HepG2 (cell line): ENCODE data around the gene TLR9. TPM values are rescaled to one million over a fixed set of nuclear protein-coding genes. Genes with fewer than 3 reads are reported as not detected.

Experiments used
- ARNTL ChIP-seq: sonication (generic); formaldehyde crosslinking; IDR thresholded peaks from 2 replicates; pipeline ENCODE4 v1.4.0; 2020; ENCODE audit warnings: mild to moderate bottlenecking, missing genetic modification reagents
- ATF7-NPFF ChIP-seq: sonication (generic); formaldehyde crosslinking; IDR thresholded peaks from 2 replicates; pipeline ENCODE4 v1.8.1; 2023; ENCODE audit warnings: mild to moderate bottlenecking, low read depth, missing genetic modification reagents, moderate library complexity
- BORCS8-MEF2B ChIP-seq: sonication (generic); formaldehyde crosslinking; IDR thresholded peaks from 2 replicates; pipeline ENCODE4 v1.8.0; 2022; ENCODE audit warnings: mild to moderate bottlenecking, missing genetic modification reagents
- CREM ChIP-seq, 2 experiments: sonication (generic) in 1 of 2; formaldehyde crosslinking in 1 of 2; IDR thresholded peaks; 2 replicates each; pipeline versions ENCODE4 v1.4.0 to v1.6.1; 2016 to 2020; ENCODE audit warnings: antibody characterized with exemption in 1 of 2, mild to moderate bottlenecking in 1 of 2, missing genetic modification reagents in 1 of 2
- DNMT1 ChIP-seq: sonication (generic); formaldehyde crosslinking; IDR thresholded peaks from 2 replicates; pipeline ENCODE4 v1.5.1; 2020; ENCODE audit warnings: mild to moderate bottlenecking, missing genetic modification reagents
- ERF ChIP-seq: IDR thresholded peaks from 2 replicates; pipeline ENCODE4 v1.6.1; 2018; ENCODE audit warnings: missing biosample characterization, missing genetic modification reagents
- HNRNPLL ChIP-seq: fragments of 200-400 bp; formaldehyde crosslinking; IDR thresholded peaks from 2 replicates; pipeline ENCODE4 v1.6.1; 2017; ENCODE audit warnings: mild to moderate bottlenecking, low read depth, low read length; ENCODE audit not compliant: poor library complexity, severe bottlenecking
- MIER3 ChIP-seq: IDR thresholded peaks from 2 replicates; pipeline ENCODE4 v1.6.1; 2016; ENCODE audit warnings: missing compliant biosample characterization, borderline replicate concordance
- NAIF1 ChIP-seq: sonication (generic); formaldehyde crosslinking; IDR thresholded peaks from 2 replicates; pipeline ENCODE4 v1.5.0; 2020; ENCODE audit warnings: mild to moderate bottlenecking, missing genetic modification reagents, borderline replicate concordance
- NFE2L2 ChIP-seq: fragments of 150-350 bp; IDR thresholded peaks from 2 replicates; pipeline ENCODE4 v1.6.1; 2014; ENCODE audit warnings: low read length
- RBAK ChIP-seq: sonication (generic); formaldehyde crosslinking; IDR thresholded peaks from 2 replicates; pipeline ENCODE4 v1.5.1; 2020; ENCODE audit warnings: mild to moderate bottlenecking, missing genetic modification reagents
- YY1 ChIP-seq: IDR thresholded peaks from 2 replicates; pipeline ENCODE4 v1.6.1; 2011; ENCODE audit warnings: low read length, low read depth, moderate library complexity, mild to moderate bottlenecking; ENCODE audit not compliant: insufficient read depth, insufficient replicate concordance
- ZIK1 ChIP-seq: sonication (generic); formaldehyde crosslinking; IDR thresholded peaks from 2 replicates; pipeline ENCODE4 v1.5.0; 2020; ENCODE audit warnings: mild to moderate bottlenecking, low read depth, missing genetic modification reagents, borderline replicate concordance
- ZKSCAN8 ChIP-seq: IDR thresholded peaks from 2 replicates; pipeline ENCODE4 v1.6.1; 2016; ENCODE audit warnings: borderline replicate concordance, missing genetic modification reagents, missing compliant biosample characterization
- ZNF124 ChIP-seq: sonication (generic); formaldehyde crosslinking; IDR thresholded peaks from 2 replicates; pipeline ENCODE4 v1.4.0; 2020; ENCODE audit warnings: missing genetic modification reagents
- ZNF34 ChIP-seq: sonication (generic); formaldehyde crosslinking; IDR thresholded peaks from 2 replicates; pipeline ENCODE4 v1.4.0; 2020; ENCODE audit warnings: mild to moderate bottlenecking, missing genetic modification reagents, borderline replicate concordance
- ZNF44 ChIP-seq: sonication (generic); formaldehyde crosslinking; IDR thresholded peaks from 2 replicates; pipeline ENCODE4 v1.5.1; 2020; ENCODE audit warnings: mild to moderate bottlenecking, missing genetic modification reagents
- ZNF530 ChIP-seq: sonication (generic); formaldehyde crosslinking; IDR thresholded peaks from 2 replicates; pipeline ENCODE4 v1.5.0; 2020; ENCODE audit warnings: low read depth, mild to moderate bottlenecking, missing genetic modification reagents
- ZNF747 ChIP-seq: sonication (generic); formaldehyde crosslinking; IDR thresholded peaks from 2 replicates; pipeline ENCODE4 v1.8.1; 2023; ENCODE audit warnings: missing genetic modification reagents, mild to moderate bottlenecking, borderline replicate concordance
- ZNF773 ChIP-seq: sonication (generic); formaldehyde crosslinking; IDR thresholded peaks from 2 replicates; pipeline ENCODE4 v1.4.0; 2020; ENCODE audit warnings: missing genetic modification reagents, borderline replicate concordance
- ZSCAN25 ChIP-seq: sonication (generic); formaldehyde crosslinking; IDR thresholded peaks from 2 replicates; pipeline ENCODE4 v1.8.0; 2022; ENCODE audit warnings: mild to moderate bottlenecking, missing genetic modification reagents
- polyA plus RNA-seq, 8 experiments: library from polyadenylated mRNA; depleted of rRNA in 3 of 8; stranded (reverse) in 7 of 8; unstranded in 1 of 8; fragments of >200 nt; fragmentation: Illumina TruSeq in 4 of 8; extraction: Trizol in 4 of 8; gene quantifications; 2 replicates each; pipeline versions ENCODE4 v1.2.1 to v1.2.3, GENCODE V29; 2011 to 2016; ENCODE audit warnings: low read depth in 4 of 8, missing spikeins in 1 of 8, mixed read lengths in 1 of 8; ENCODE audit not compliant: insufficient read depth in 1 of 8
- total RNA-seq, 5 experiments: library from RNA; depleted of rRNA; stranded (reverse); fragments of >200 nt; fragmentation: Illumina TruSeq; extraction: Trizol; gene quantifications; 2 replicates each; pipeline ENCODE4 v1.2.3, GENCODE V29; 2016; ENCODE audit warnings: low read depth in 1 of 5
- TF ChIP-seq, protein P1 (sequence below): sonication (generic); formaldehyde crosslinking; IDR thresholded peaks from 2 replicates; pipeline ENCODE4 v1.8.1; 2023; ENCODE audit warnings: missing genetic modification reagents, mild to moderate bottlenecking, borderline replicate concordance
- TF ChIP-seq, protein P2 (sequence below): sonication (generic); formaldehyde crosslinking; IDR thresholded peaks from 2 replicates; pipeline ENCODE4 v1.8.0; 2022; ENCODE audit warnings: mild to moderate bottlenecking, missing genetic modification reagents, borderline replicate concordance
- TF ChIP-seq, protein P3 (sequence below): sonication (generic); formaldehyde crosslinking; conservative IDR thresholded peaks from 2 replicates; pipeline ENCODE4 v1.4.0; 2020; ENCODE audit warnings: mild to moderate bottlenecking, missing genetic modification reagents, moderate library complexity

The TLR9 gene
- total and polyA plus RNA-seq, 2 of the 13 experiments (the other 11 are each of a cell fraction or from before 2014, with no cell fraction given): not detected

DNA sequence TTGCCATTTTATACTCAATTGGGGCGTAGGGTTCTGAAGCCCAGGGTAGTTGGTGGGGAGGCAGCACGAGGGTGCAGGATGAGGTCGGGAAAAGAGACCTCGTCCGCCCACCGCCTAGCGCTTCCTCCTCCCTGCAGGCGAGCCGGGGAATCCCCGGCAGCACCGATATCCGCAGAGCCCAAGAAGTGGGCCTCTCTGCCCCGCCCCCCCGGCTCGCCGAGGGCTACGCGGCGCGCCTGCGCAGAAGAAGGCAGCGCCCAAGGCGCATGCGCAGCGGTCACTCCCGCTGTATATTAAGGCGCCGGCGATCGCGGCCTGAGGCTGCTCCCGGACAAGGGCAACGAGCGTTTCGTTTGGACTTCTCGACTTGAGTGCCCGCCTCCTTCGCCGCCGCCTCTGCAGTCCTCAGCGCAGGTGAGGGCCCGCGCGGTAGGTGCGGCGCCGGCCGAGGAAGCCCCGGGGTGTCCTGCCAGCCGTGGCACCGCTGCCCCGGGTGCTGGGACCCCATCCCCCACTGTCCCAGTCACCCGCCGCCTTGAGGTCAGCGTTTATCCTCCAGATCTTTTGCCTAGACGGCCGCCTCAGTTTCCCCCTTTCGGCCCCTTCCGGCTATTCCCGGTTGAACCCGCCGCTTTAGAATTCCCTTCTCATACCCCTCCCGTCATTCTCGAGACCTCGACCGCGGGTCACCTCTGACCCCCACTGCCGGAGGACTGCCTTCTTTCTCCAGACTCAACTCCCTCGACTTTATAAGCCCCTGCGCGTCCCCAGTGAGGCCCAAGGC lies 27.4 kb downstream of the TLR9 start, which contains the start of gene ALAS1 (continued):
- peak; percentile 83; the same call in 1 of the 2 replicates for TF ChIP-seq ERF
- TF ChIP-seq ZSCAN25: peak; percentile 79
- TF ChIP-seq, protein P1, sequence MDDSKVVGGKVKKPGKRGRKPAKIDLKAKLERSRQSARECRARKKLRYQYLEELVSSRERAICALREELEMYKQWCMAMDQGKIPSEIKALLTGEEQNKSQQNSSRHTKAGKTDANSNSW (CRISPR knock-in tag): no peak
- no peak for TF ChIP-seq ZNF44 (CRISPR knock-in tag)
- TF ChIP-seq, protein P2, sequence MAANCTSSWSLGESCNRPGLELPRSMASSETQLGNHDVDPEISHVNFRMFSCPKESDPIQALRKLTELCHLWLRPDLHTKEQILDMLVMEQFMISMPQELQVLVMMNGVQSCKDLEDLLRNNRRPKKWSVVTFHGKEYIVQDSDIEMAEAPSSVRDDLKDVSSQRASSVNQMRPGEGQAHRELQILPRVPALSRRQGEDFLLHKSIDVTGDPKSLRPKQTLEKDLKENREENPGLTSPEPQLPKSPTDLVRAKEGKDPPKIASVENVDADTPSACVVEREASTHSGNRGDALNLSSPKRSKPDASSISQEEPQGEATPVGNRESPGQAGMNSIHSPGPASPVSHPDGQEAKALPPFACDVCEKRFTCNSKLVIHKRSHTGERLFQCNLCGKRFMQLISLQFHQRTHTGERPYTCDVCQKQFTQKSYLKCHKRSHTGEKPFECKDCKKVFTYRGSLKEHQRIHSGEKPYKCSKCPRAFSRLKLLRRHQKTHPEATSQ (CRISPR knock-in tag): peak; percentile 64; the same call in 1 of the 2 replicates
- TF ChIP-seq NAIF1: peak; percentile 71; the same call in 1 of the 2 replicates
- no peak; the same call in 1 of the 2 replicates for TF ChIP-seq ZIK1 (CRISPR knock-in tag)
- TF ChIP-seq ZKSCAN8 (CRISPR knock-in tag): no peak
- peak; percentile 71 for TF ChIP-seq BORCS8-MEF2B (CRISPR knock-in tag)
- no peak for TF ChIP-seq YY1
- peak; percentile 60; the same call in 1 of the 2 replicates for TF ChIP-seq MIER3 (CRISPR knock-in tag)
- TF ChIP-seq, protein P3, sequence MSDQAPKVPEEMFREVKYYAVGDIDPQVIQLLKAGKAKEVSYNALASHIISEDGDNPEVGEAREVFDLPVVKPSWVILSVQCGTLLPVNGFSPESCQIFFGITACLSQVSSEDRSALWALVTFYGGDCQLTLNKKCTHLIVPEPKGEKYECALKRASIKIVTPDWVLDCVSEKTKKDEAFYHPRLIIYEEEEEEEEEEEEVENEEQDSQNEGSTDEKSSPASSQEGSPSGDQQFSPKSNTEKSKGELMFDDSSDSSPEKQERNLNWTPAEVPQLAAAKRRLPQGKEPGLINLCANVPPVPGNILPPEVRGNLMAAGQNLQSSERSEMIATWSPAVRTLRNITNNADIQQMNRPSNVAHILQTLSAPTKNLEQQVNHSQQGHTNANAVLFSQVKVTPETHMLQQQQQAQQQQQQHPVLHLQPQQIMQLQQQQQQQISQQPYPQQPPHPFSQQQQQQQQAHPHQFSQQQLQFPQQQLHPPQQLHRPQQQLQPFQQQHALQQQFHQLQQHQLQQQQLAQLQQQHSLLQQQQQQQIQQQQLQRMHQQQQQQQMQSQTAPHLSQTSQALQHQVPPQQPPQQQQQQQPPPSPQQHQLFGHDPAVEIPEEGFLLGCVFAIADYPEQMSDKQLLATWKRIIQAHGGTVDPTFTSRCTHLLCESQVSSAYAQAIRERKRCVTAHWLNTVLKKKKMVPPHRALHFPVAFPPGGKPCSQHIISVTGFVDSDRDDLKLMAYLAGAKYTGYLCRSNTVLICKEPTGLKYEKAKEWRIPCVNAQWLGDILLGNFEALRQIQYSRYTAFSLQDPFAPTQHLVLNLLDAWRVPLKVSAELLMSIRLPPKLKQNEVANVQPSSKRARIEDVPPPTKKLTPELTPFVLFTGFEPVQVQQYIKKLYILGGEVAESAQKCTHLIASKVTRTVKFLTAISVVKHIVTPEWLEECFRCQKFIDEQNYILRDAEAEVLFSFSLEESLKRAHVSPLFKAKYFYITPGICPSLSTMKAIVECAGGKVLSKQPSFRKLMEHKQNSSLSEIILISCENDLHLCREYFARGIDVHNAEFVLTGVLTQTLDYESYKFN (CRISPR knock-in tag): peak; percentile 65
- no peak for TF ChIP-seq CREM (IDR thresholded peaks at IDR 0.05)
- TF ChIP-seq CREM (CRISPR knock-in tag; IDR thresholded peaks at IDR 0.05): no peak
- peak; percentile 67; the same call in 1 of the 2 replicates for TF ChIP-seq ZNF34 (CRISPR knock-in tag)
- no peak for TF ChIP-seq NFE2L2
- TF ChIP-seq DNMT1: 0 out of 2 replicates have a peak, but pooled peaks have one; percentile 85
- no peak for TF ChIP-seq RBAK (CRISPR knock-in tag)
- TF ChIP-seq ZNF747 (CRISPR knock-in tag): peak; percentile 56; the same call in 1 of the 2 replicates
- TF ChIP-seq ZNF124 (CRISPR knock-in tag): no peak; the same call in 1 of the 2 replicates
- peak; percentile 49 for TF ChIP-seq HNRNPLL
- TF ChIP-seq ZNF530 (CRISPR knock-in tag): no peak
- peak; percentile 53; the same call in 1 of the 2 replicates for TF ChIP-seq ZNF773
- TF ChIP-seq ATF7-NPFF: peak; percentile 68
- TF ChIP-seq ARNTL (CRISPR knock-in tag): peak; percentile 41; the same call in 1 of the 2 replicates
